Measurements from ENCODE around the gene CGB5.

The CGB5 gene

GRCh38 chr19:49085020-49085867, 41.6 kb downstream of the CGB5 start, which contains the start of gene SNRNP70:
Gene SNRNP70 (plus strand): TSS chr19:49085451. CDS start chr19:49086415, 964 bp downstream.
- peak; percentile 98 to 99 for DNase-seq (ENCODE audit: low read depth in 2 of 2)

DNA sequence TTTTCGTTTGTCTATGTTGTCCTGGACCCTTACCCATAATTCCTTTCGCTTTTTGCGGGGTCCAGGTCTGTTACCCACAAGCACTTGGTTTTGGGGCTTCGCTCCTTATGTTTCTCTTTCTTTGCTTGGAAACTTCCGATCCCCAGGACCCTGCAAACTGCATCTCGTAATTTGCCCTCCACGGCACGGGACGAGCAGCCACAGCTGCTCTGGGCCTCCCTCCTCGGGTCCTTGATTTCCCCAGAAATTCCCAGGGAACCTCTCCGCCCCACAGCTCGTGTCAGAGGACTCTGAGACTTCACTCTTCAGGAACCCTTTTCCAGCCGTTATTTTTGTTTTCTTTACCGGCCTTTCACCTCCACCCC, 42.2 kb downstream of the CGB5 start:
- DNase-seq (ENCODE audit: low read depth in 2 of 2): no peak

DNA sequence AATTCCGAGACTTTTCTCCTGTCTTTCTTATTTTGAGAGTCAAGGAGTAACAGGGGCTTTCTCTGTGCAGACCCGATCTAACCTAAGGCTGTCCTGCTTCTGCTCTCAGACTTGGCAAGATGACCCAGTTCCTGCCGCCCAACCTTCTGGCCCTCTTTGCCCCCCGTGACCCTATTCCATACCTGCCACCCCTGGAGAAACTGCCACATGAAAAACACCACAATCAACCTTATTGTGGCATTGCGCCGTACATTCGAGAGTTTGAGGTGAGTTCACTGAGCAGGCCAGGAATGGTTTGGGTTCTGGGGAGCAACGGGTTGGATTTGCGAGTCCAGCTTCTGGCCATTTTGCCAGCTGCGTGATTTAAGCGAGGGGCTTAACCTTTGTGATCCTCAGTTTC, 42.6 kb downstream of the CGB5 start:
- no peak for DNase-seq (ENCODE audit: low read depth in 2 of 2)

DNA sequence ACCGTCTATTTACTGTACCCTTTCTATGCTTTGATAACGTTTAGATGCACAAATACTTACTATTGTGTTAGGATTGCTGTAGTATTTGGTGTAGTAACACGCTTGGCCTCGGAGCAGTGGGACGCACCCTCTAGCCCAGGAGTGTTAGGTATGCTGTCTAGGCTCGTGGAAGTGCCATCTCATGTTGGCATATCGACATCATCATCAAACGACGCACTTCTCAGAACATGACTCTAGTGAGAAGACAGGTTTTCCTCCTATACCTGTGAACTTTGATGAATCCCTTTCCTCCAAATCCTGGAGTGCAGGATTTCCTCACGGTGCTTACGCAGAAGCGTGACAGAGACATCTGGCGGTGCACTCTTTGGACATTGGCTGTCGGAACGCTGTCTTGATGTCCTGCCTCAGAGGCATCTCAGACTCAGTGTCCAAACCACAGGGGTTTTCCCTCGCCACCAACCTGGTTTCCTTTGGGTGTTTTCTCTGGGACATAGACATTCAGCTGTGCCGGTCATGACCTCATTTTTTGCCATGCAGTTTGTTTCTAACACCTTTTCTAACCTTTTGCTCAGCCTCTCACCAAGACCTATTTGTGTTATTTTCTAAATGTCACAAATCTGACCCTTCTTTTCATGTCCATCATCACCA, 47.9 kb downstream of the CGB5 start:
- DNase-seq (ENCODE audit: low read depth in 2 of 2): no peak

- DNase-seq (ENCODE audit: low read depth in 2 of 2): no peak
Measured at GRCh38 chr19:49092686-49093085, 49.0 kb downstream of the CGB5 start.

Measured in stimulated activated CD8-positive, alpha-beta memory T cell treated with anti-CD3 and anti-CD28 coated beads, Interleukin-2, amount 100 ng/mL, for 1 hour (primary cell).